Peyer's patch (tissue), 4 donors: Measurements from ENCODE around the gene MIDN.

ENCODE experiments used
- POLR2A ChIP-seq, 2 donors: fragments of 450-650 bp; IDR thresholded peaks; one replicate each; pipeline ENCODE4 v1.5.1; 2017; ENCODE audit warnings: antibody characterized with exemption in 2 of 2, mild to moderate bottlenecking in 2 of 2, moderate library complexity in 2 of 2
- TF ChIP-seq, protein P1 (sequence below), 6 experiments: fragments of 450-650 bp in 4 of 6; fragments of 200-600 bp in 2 of 6; sonication (generic) in 1 of 6; IDR thresholded peaks; one replicate each; pipeline ENCODE4 v1.5.1; 2017 to 2019; ENCODE audit warnings: antibody characterized with exemption in 6 of 6, mild to moderate bottlenecking in 3 of 6, moderate library complexity in 1 of 6

DNA sequence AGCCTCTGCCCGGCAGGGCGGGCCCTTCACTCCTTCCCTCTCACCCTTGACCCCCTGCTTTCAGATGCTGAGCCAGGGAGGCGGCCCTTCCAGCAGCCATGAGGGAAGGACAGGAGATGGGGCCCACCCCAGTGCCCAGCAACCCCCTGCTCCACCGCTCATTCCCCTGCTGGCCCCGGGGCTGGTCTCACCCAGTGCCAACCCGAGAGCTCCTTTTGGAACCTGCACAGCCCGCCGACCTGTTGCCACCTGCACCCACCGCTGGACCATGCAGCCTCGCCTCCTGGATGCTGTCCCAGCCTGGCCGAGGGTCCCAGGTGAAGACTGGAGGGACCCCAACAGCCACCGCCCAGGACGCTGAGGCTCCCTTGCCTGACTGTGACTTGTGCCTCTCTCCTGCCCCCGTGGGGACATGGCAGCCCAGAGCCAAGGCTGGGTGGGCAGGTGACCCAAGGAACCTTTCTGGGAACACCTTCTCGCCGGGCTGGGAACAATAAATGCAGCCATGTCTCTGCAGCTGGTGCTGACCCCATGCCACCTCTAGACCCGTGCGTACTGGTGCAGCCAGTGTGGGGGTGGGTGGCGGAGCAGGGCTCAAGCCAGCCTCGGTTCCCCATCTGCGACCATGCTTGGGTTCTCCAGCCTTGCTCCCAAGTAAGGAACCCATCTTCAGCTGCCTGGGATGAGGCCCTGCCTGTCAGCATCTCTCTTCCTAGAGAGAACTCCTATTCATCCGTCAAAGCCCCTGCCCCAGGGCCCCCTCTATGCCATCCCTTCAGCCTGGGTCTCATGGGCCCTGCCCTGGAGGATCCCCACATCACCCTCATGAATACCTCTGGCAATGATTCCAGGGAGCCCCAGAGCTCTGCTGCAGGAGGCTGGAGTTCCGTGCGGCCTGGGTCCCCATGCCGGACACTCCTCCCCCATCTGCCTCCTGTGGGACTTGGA lies 30.6 kb downstream of the MIDN start:
- TF ChIP-seq, protein P1, sequence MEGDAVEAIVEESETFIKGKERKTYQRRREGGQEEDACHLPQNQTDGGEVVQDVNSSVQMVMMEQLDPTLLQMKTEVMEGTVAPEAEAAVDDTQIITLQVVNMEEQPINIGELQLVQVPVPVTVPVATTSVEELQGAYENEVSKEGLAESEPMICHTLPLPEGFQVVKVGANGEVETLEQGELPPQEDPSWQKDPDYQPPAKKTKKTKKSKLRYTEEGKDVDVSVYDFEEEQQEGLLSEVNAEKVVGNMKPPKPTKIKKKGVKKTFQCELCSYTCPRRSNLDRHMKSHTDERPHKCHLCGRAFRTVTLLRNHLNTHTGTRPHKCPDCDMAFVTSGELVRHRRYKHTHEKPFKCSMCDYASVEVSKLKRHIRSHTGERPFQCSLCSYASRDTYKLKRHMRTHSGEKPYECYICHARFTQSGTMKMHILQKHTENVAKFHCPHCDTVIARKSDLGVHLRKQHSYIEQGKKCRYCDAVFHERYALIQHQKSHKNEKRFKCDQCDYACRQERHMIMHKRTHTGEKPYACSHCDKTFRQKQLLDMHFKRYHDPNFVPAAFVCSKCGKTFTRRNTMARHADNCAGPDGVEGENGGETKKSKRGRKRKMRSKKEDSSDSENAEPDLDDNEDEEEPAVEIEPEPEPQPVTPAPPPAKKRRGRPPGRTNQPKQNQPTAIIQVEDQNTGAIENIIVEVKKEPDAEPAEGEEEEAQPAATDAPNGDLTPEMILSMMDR (IDR thresholded peaks at IDR 0.05), result no peak
- TF ChIP-seq POLR2A (IDR thresholded peaks at IDR 0.05), result no peak
